ENCODE measurements around the gene GATA5. TPM values are rescaled to one million over a fixed set of nuclear protein-coding genes. Genes with fewer than 3 reads are reported as not detected.
A peak's percentile ranks its signal among the peaks of the same experiment; 100 is the strongest.

Gene GATA5
- total RNA-seq, 1 experiment from 2014 or later: 0.96 TPM

- DNase-seq: no peak
- ChIA-PET POLR2A (ENCODE audit: unreplicated experiment) (no interaction called here), CTCF (no interaction called here)
- Histone ChIP-seq H4K20me1 (ENCODE audit: insufficient read depth) (0 out of 2 replicates have a peak, but pooled peaks cover 2% of the 10 kb centered on the region), H3K27ac (no peak overlapping the region), H3K9me2 (ENCODE audit: insufficient read depth) (no peaks in the 10 kb centered on the region), H3K36me3 (ENCODE audit: low read depth) (no peaks in the 10 kb centered on the region), H3K79me2 (ENCODE audit: low read depth) (no peaks in the 10 kb centered on the region), H2AFZ (no peak overlapping the region), H3K9me3 (ENCODE audit: insufficient read depth, low read depth) (no peaks in the 10 kb centered on the region), H3K4me3 (no peak overlapping the region), H3K27me3 (ENCODE audit: insufficient read depth, low read depth) (no peaks in the 10 kb centered on the region), H3F3A (ENCODE audit: insufficient read depth, low read depth) (peaks cover 12% of the 10 kb centered on the region; the same call in 1 of the 2 replicates), H3K4me2 (no peak overlapping the region), H3K4me1 (replicated peaks; ENCODE audit: insufficient read depth) (0 out of 2 replicates have a peak, but pooled peaks cover 4% of the 10 kb centered on the region)
- TF ChIP-seq EZH2 (IDR thresholded peaks at IDR 0.05; ENCODE audit: low read depth): no peak
- TF ChIP-seq CTCF (conservative IDR thresholded peaks at IDR 0.05): no peak
- BruUV-seq (replicated peaks): no TSS peak
- intact Hi-C loops (cut with micrococcal nuclease; ENCODE audit: unreplicated experiment): no loop called here
Observed at GRCh38 chr20:62416651-62417637, 58.9 kb downstream of the GATA5 start.

- Histone ChIP-seq H3K9me2 (ENCODE audit: insufficient read depth) (no peaks in the 10 kb centered on the region), H4K20me1 (ENCODE audit: insufficient read depth) (0 out of 2 replicates have a peak, but pooled peaks cover 7% of the 10 kb centered on the region), H3K79me2 (ENCODE audit: low read depth) (no peaks in the 10 kb centered on the region), H3K27ac (no peak overlapping the region), H3K36me3 (ENCODE audit: low read depth) (no peaks in the 10 kb centered on the region), H3K4me2 (no peak overlapping the region), H2AFZ (no peak overlapping the region), H3K9me3 (ENCODE audit: insufficient read depth, low read depth) (no peaks in the 10 kb centered on the region), H3K4me3 (no peak overlapping the region), H3F3A (ENCODE audit: insufficient read depth, low read depth) (peaks cover 3% of the 10 kb centered on the region; the same call in 1 of the 2 replicates), H3K27me3 (ENCODE audit: insufficient read depth, low read depth) (no peaks in the 10 kb centered on the region), H3K4me1 (replicated peaks; ENCODE audit: insufficient read depth) (no peaks in the 10 kb centered on the region)
- ChIA-PET CTCF (no interaction called here), POLR2A (ENCODE audit: unreplicated experiment) (no interaction called here)
- no peak for TF ChIP-seq CTCF (conservative IDR thresholded peaks at IDR 0.05)
- no peak for TF ChIP-seq EZH2 (IDR thresholded peaks at IDR 0.05; ENCODE audit: low read depth)
- no peak for DNase-seq
- BruUV-seq (replicated peaks): no TSS peak
- intact Hi-C loops (cut with micrococcal nuclease; ENCODE audit: unreplicated experiment): no loop called here
Observed at GRCh38 chr20:62415354-62416111, 60.3 kb downstream of the GATA5 start.

DNA sequence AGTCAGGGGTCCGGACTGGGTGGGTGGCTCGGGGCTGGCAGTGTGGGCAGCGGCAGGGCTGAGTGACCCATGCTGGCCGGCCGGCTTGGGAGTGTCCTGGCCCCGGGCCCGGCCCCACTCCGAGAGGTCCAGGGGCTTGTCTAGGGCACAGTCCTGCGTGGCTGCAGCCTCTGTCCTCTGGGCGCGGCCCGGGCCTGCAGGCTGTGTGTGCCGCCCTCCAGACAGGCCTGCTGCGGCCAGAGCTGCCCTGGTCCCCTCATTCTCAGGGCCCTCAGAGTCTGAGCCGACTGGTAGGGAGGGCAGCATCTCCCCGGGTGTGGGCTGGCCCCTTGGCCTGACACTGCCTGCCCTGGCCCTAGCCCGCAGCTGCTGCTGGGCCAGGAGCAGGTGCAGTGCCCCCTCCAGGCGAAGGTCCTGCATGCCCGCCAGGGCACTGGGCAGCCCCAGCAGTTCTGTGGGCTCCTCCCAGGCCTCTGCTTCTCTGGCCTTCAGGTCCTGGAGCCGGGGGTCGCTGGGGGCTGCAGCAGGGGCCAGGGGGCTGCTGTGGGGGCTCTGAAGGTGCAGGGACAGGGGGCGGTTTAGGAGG lies 61.8 kb downstream of the GATA5 start:
- H3K9me3 ChIP-seq (ENCODE audit: insufficient read depth, low read depth): no peaks in the 10 kb centered on the region
- CTCF ChIA-PET: no interaction called here
- H2AFZ ChIP-seq: no peak overlapping the region
- H3K4me2 ChIP-seq: no peak overlapping the region
- DNase-seq: no peak
- TF ChIP-seq EZH2 (IDR thresholded peaks at IDR 0.05; ENCODE audit: low read depth) (no peak), CTCF (conservative IDR thresholded peaks at IDR 0.05) (peak; percentile 49; the same call in 1 of the 2 replicates)
- H3F3A ChIP-seq (ENCODE audit: insufficient read depth, low read depth): peaks cover 6% of the 10 kb centered on the region; the same call in 1 of the 2 replicates
- H3K79me2 ChIP-seq (ENCODE audit: low read depth): no peaks in the 10 kb centered on the region
- 0 out of 2 replicates have a peak, but pooled peaks cover 7% of the 10 kb centered on the region for H4K20me1 ChIP-seq (ENCODE audit: insufficient read depth)
- no peaks in the 10 kb centered on the region for H3K27me3 ChIP-seq (ENCODE audit: insufficient read depth, low read depth)
- BruUV-seq (replicated peaks): no TSS peak
- POLR2A ChIA-PET (ENCODE audit: unreplicated experiment): no interaction called here
- H3K36me3 ChIP-seq (ENCODE audit: low read depth): no peaks in the 10 kb centered on the region
- H3K4me1 ChIP-seq (replicated peaks; ENCODE audit: insufficient read depth): no peaks in the 10 kb centered on the region
- no peaks in the 10 kb centered on the region for H3K9me2 ChIP-seq (ENCODE audit: insufficient read depth)
- intact Hi-C loops (cut with micrococcal nuclease; ENCODE audit: unreplicated experiment): loop anchor here (5.0 kb wide), 1 partner anchor 83 kb away; no protein-coding TSS in a partner anchor
- H3K4me3 ChIP-seq: no peak overlapping the region
- H3K27ac ChIP-seq: no peak overlapping the region

Data from PC-9 (cell line).